Measurements from ENCODE around the gene PRSS58.

Gene PRSS58

GRCh38 chr7:142250705-142251104 lies 7.2 kb downstream of the PRSS58 start:
- no peak for TF ChIP-seq GATA3 (IDR thresholded peaks at IDR 0.05; ENCODE audit: low read depth, low read length)
- TF ChIP-seq GATA2 (IDR thresholded peaks at IDR 0.05; ENCODE audit: low read depth, low read length): no peak

- TF ChIP-seq GATA3 (IDR thresholded peaks at IDR 0.05; ENCODE audit: low read depth, low read length) (no peak), GATA2 (IDR thresholded peaks at IDR 0.05; ENCODE audit: low read depth, low read length) (no peak)
Observed at GRCh38 chr7:142249918-142250317, 7.9 kb downstream of the PRSS58 start.

- TF ChIP-seq GATA2 (IDR thresholded peaks at IDR 0.05; ENCODE audit: low read depth, low read length) (no peak), GATA3 (IDR thresholded peaks at IDR 0.05; ENCODE audit: low read depth, low read length) (no peak)
Observed at GRCh38 chr7:142248166-142249160, 9.4 kb downstream of the PRSS58 start.

- TF ChIP-seq GATA2 (IDR thresholded peaks at IDR 0.05; ENCODE audit: low read depth, low read length) (no peak), GATA3 (IDR thresholded peaks at IDR 0.05; ENCODE audit: low read depth, low read length) (no peak)
Observed at GRCh38 chr7:142243823-142244222, 14.0 kb downstream of the PRSS58 start.

GRCh38 chr7:142240546-142240945 lies 17.3 kb downstream of the PRSS58 start:
- no peak for TF ChIP-seq GATA2 (IDR thresholded peaks at IDR 0.05; ENCODE audit: low read depth, low read length)
- no peak for TF ChIP-seq GATA3 (IDR thresholded peaks at IDR 0.05; ENCODE audit: low read depth, low read length)

GRCh38 chr7:142231716-142232115 lies 26.1 kb downstream of the PRSS58 start:
- TF ChIP-seq GATA3 (IDR thresholded peaks at IDR 0.05; ENCODE audit: low read depth, low read length) (no peak), GATA2 (IDR thresholded peaks at IDR 0.05; ENCODE audit: low read depth, low read length) (no peak)

GRCh38 chr7:142228537-142229104 lies 29.2 kb downstream of the PRSS58 start:
- TF ChIP-seq GATA3 (IDR thresholded peaks at IDR 0.05; ENCODE audit: low read depth, low read length) (no peak), GATA2 (IDR thresholded peaks at IDR 0.05; ENCODE audit: low read depth, low read length) (no peak)

Data from SH-SY5Y (cell line).